Keratinocyte (primary cell): ENCODE measurements around the gene AMMECR1. TPM values are rescaled to one million over a fixed set of nuclear protein-coding genes. Genes with fewer than 3 reads are reported as not detected.

ENCODE experiments used
- DNase-seq: peaks from one replicate; pipeline ENCODE4 v3.0.0-alpha.2; 2011; ENCODE audit warnings: low read depth, missing footprints, low spot score
- FAIRE-seq: peaks from 2 replicates; lab custom pipeline; 2011; peaks lifted over from hg19 to GRCh38; lab: Jason Lieb, UNC
- H2AFZ ChIP-seq: 2 replicates; pipeline ENCODE4 v1.6.0; 2012; ENCODE audit warnings: low read length, control low read depth, inconsistent platforms; ENCODE audit not compliant: control insufficient read depth
- H3K27ac ChIP-seq: 2 replicates; pipeline ENCODE4 v1.5.1; 2011; ENCODE audit warnings: low read length; ENCODE audit not compliant: control insufficient read depth, insufficient read depth
- H3K27me3 ChIP-seq: 3 replicates; pipeline ENCODE4 v1.6.0; 2011; ENCODE audit warnings: low read length; ENCODE audit not compliant: control insufficient read depth, insufficient read depth; ENCODE audit errors: extremely low read depth
- H3K36me3 ChIP-seq, 2 experiments: 2 replicates in 1 of 2; 3 replicates in 1 of 2; pipeline ENCODE4 v1.5.1; 2011; ENCODE audit warnings: low read length in 2 of 2, mild to moderate bottlenecking in 1 of 2; ENCODE audit not compliant: control insufficient read depth in 2 of 2, insufficient read depth in 2 of 2; ENCODE audit errors: extremely low read depth in 1 of 2
- H3K4me1 ChIP-seq: 3 replicates; pipeline ENCODE4 v1.5.1; 2011; ENCODE audit warnings: low read length; ENCODE audit not compliant: control insufficient read depth, insufficient read depth; ENCODE audit errors: extremely low read depth
- H3K4me2 ChIP-seq: 3 replicates; pipeline ENCODE4 v1.6.0; 2011; ENCODE audit warnings: low read depth, low read length; ENCODE audit not compliant: control insufficient read depth, insufficient read depth; ENCODE audit errors: extremely low read depth
- H3K4me3 ChIP-seq, 3 experiments: fragments of 200-600 bp in 1 of 3; sonication (generic) in 1 of 3; 2 replicates in 2 of 3; 3 replicates in 1 of 3; pipeline ENCODE4 v1.5.1; 2011 to 2016; ENCODE audit warnings: low read length in 3 of 3, mild to moderate bottlenecking in 3 of 3, control low read depth in 2 of 3, inconsistent platforms in 1 of 3, low read depth in 1 of 3, mixed read lengths in 1 of 3, mixed run types in 1 of 3, moderate library complexity in 1 of 3; ENCODE audit not compliant: control insufficient read depth in 2 of 3, insufficient read depth in 2 of 3; ENCODE audit errors: extremely low read depth in 1 of 3
- H3K79me2 ChIP-seq: 2 replicates; pipeline ENCODE4 v1.6.0; 2012; ENCODE audit warnings: low read length; ENCODE audit not compliant: control insufficient read depth, insufficient read depth
- H3K9ac ChIP-seq: 3 replicates; pipeline ENCODE4 v1.6.0; 2011; ENCODE audit warnings: low read length; ENCODE audit not compliant: control insufficient read depth, insufficient read depth; ENCODE audit errors: extremely low read depth
- H3K9me1 ChIP-seq: 3 replicates; pipeline ENCODE4 v1.6.0; 2011; ENCODE audit warnings: low read length; ENCODE audit not compliant: control insufficient read depth, insufficient read depth; ENCODE audit errors: extremely low read depth
- H3K9me3 ChIP-seq: 2 replicates; pipeline ENCODE4 v1.5.1; 2012; ENCODE audit warnings: low read depth, low read length; ENCODE audit not compliant: control insufficient read depth
- H4K20me1 ChIP-seq: 3 replicates; pipeline ENCODE4 v1.6.0; 2011; ENCODE audit warnings: low read length; ENCODE audit not compliant: control insufficient read depth, insufficient read depth; ENCODE audit errors: extremely low read depth
- EZH2 ChIP-seq: IDR thresholded peaks from one replicate; pipeline ENCODE4 v1.6.1; 2012; ENCODE audit warnings: inconsistent platforms, mild to moderate bottlenecking, low read length, moderate library complexity
- dilution Hi-C: fragments of 300-500 bp; cut with MboI; formaldehyde crosslinking; loops from one replicate; pipeline ENCODE4 v1.7.0; 2020; ENCODE audit warnings: low sequenced_read_pairs; ENCODE audit not compliant: extremely low pct_ligation_motif_present
- polyA plus RNA-seq, 5 experiments: library from polyadenylated mRNA; depleted of rRNA in 3 of 5; stranded (reverse) in 3 of 5; stranded (forward) in 1 of 5; unstranded in 1 of 5; fragments of >200 nt; gene quantifications; 1 replicate in 1 of 5; 2 replicates in 3 of 5; 3 replicates in 1 of 5; pipeline versions ENCODE4 v1.2.1 to v1.2.3, GENCODE V29; 2011 to 2012; ENCODE audit warnings: missing spikeins in 2 of 5, low read depth in 1 of 5, low replicate concordance in 1 of 5
- TF ChIP-seq, protein P1 (sequence below), 3 experiments: IDR thresholded peaks in 1 of 3; conservative IDR thresholded peaks in 1 of 3; optimal IDR thresholded peaks in 1 of 3; 2 replicates in 2 of 3; 3 replicates in 1 of 3; pipeline versions ENCODE3 to v1.5.1; 2011; ENCODE audit warnings: low read length in 3 of 3, mild to moderate bottlenecking in 3 of 3, moderate library complexity in 2 of 3, control low read depth in 1 of 3, inconsistent platforms in 1 of 3; ENCODE audit not compliant: insufficient read depth in 2 of 3; ENCODE audit errors: extremely low read depth in 1 of 3

AMMECR1 gene
- polyA plus RNA-seq, 1 donor (not counting 4 experiments of a cell fraction or from before 2014, with no cell fraction given): 15.5 TPM

DNA sequence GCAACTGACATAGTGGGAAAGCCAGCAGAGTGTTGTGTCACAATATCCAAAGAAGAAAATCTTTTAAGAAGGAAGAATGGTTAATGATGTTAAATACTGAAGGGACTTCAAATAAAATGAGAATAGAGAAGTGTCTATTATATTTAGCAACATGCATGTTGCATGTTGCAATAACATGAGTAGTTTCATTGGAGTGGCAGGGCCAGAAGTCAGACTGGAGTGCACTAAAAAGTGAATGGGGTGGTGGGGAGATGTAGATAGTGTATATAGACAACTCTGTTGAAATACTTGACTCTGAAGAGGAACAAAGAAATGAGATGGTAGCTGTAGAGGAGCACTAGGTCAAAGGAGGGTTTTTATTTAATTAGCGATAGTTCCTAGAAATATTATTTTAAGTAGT is 9.5 kb upstream of the AMMECR1 start:
- DNase-seq (no peak), FAIRE-seq (no peak)
- Histone ChIP-seq H3K27me3 (no peaks in the 10 kb centered on the region), H3K79me2 (no peaks in the 10 kb centered on the region), H3K4me1 (no peaks in the 10 kb centered on the region), H3K4me3 (no peak overlapping the region), H3K9ac (no peak overlapping the region), H3K4me2 (no peak overlapping the region), H3K9me1 (no peaks in the 10 kb centered on the region), H3K27ac (no peak overlapping the region), H2AFZ (no peak overlapping the region), H4K20me1 (no peaks in the 10 kb centered on the region), H3K36me3 (no peaks in the 10 kb centered on the region), H3K9me3 (no peaks in the 10 kb centered on the region)
- dilution Hi-C loops: no loop called here
- TF ChIP-seq, protein P1, sequence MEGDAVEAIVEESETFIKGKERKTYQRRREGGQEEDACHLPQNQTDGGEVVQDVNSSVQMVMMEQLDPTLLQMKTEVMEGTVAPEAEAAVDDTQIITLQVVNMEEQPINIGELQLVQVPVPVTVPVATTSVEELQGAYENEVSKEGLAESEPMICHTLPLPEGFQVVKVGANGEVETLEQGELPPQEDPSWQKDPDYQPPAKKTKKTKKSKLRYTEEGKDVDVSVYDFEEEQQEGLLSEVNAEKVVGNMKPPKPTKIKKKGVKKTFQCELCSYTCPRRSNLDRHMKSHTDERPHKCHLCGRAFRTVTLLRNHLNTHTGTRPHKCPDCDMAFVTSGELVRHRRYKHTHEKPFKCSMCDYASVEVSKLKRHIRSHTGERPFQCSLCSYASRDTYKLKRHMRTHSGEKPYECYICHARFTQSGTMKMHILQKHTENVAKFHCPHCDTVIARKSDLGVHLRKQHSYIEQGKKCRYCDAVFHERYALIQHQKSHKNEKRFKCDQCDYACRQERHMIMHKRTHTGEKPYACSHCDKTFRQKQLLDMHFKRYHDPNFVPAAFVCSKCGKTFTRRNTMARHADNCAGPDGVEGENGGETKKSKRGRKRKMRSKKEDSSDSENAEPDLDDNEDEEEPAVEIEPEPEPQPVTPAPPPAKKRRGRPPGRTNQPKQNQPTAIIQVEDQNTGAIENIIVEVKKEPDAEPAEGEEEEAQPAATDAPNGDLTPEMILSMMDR (optimal IDR thresholded peaks at IDR 0.05 in 1 of 3, IDR thresholded peaks at IDR 0.05 in 1 of 3, conservative IDR thresholded peaks at IDR 0.05 in 1 of 3; ENCODE audit: extremely low read depth in 1 of 3, insufficient read depth in 2 of 3, low read length in 3 of 3): no peak
- no peak for TF ChIP-seq EZH2

DNA sequence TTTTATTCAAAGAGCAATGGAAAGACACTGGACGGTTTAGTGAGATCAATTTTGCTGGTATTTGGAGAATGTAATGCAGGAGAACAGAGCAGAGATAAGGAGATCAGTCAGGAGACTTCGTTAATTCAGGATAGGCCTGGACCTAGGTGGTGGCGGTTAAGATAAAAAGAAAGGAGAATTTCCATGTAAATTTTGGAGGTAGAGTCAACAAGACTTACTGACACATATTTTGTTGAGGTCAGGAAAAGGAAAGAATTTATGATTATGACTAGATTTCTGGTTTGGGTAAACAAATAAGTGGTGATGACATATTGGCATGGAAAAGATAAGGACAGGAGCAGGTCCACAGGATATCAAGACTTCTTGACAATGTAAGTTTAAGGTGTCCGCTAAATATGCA is 8.8 kb upstream of the AMMECR1 start:
- TF ChIP-seq EZH2: no peak
- TF ChIP-seq, protein P1 (optimal IDR thresholded peaks at IDR 0.05 in 1 of 3, IDR thresholded peaks at IDR 0.05 in 1 of 3, conservative IDR thresholded peaks at IDR 0.05 in 1 of 3; ENCODE audit: extremely low read depth in 1 of 3, insufficient read depth in 2 of 3, low read length in 3 of 3): no peak
- FAIRE-seq (no peak), DNase-seq (no peak)
- Histone ChIP-seq H2AFZ (no peak overlapping the region), H4K20me1 (no peaks in the 10 kb centered on the region), H3K9me1 (no peaks in the 10 kb centered on the region), H3K4me1 (no peaks in the 10 kb centered on the region), H3K27me3 (no peaks in the 10 kb centered on the region), H3K9me3 (no peaks in the 10 kb centered on the region), H3K36me3 (no peaks in the 10 kb centered on the region), H3K79me2 (no peaks in the 10 kb centered on the region), H3K4me3 (no peak overlapping the region), H3K4me2 (no peak overlapping the region), H3K9ac (no peak overlapping the region), H3K27ac (no peak overlapping the region)
- dilution Hi-C loops: no loop called here
